A673 (cell line): Measurements from ENCODE around the gene NRP2. TPM values are rescaled to one million over a fixed set of nuclear protein-coding genes. Genes with fewer than 3 reads are reported as not detected.

Source experiments
- BruUV-seq: library from RNA; stranded (reverse); fragments of 400-500 nt; replicated peaks from 2 replicates; lab custom pipeline; 2021; lab: Mats Ljungman, UMichigan
- CTCF ChIA-PET: fragments of 300-600 bp; sonication (Branson Sonifier 250); formaldehyde crosslinking; loops from one replicate; lab custom pipeline; 2022; ENCODE audit warnings: antibody characterized with exemption; lab: Charles Lee
- POLR2A ChIA-PET: fragments of 300-600 bp; sonication (Branson Sonifier 250); formaldehyde crosslinking; loops from one replicate; lab custom pipeline; 2022; ENCODE audit warnings: antibody characterized with exemption; ENCODE audit not compliant: low non-redundant PET; lab: Charles Lee
- DNase-seq: peaks from one replicate; pipeline ENCODE4 v3.0.0-alpha.2; 2015; ENCODE audit warnings: low spot score
- H3K27ac ChIP-seq: fragments of 200-600 bp; sonication (generic); 2 replicates; pipeline ENCODE4 v1.5.1; 2016; ENCODE audit warnings: mixed run types, low read depth, mild to moderate bottlenecking, mixed read lengths, antibody characterized with exemption, low read length; ENCODE audit not compliant: poor library complexity, severe bottlenecking
- H3K27me3 ChIP-seq: fragments of 200-600 bp; sonication (generic); replicated peaks from 2 replicates; pipeline ENCODE4 v1.6.1; 2017; ENCODE audit warnings: mixed run types, low read depth, mild to moderate bottlenecking, mixed read lengths, antibody characterized with exemption, low read length; ENCODE audit not compliant: insufficient read depth, poor library complexity
- H3K36me3 ChIP-seq: fragments of 200-600 bp; sonication (generic); 2 replicates; pipeline ENCODE4 v1.6.1; 2016; ENCODE audit warnings: mixed run types, mild to moderate bottlenecking, mixed read lengths, antibody characterized with exemption, low read length; ENCODE audit not compliant: insufficient read depth, poor library complexity, severe bottlenecking
- H3K4me1 ChIP-seq: fragments of 200-600 bp; sonication (generic); 2 replicates; pipeline ENCODE4 v1.6.1; 2017; ENCODE audit warnings: mixed run types, mild to moderate bottlenecking, mixed read lengths, antibody characterized with exemption, low read length; ENCODE audit not compliant: insufficient read depth, poor library complexity, severe bottlenecking
- H3K4me3 ChIP-seq: fragments of 200-600 bp; sonication (generic); 2 replicates; pipeline ENCODE4 v1.5.1; 2016; ENCODE audit warnings: low read depth, mixed run types, mild to moderate bottlenecking, mixed read lengths, low read length; ENCODE audit not compliant: poor library complexity, severe bottlenecking
- H3K9me3 ChIP-seq: fragments of 200-600 bp; sonication (generic); 2 replicates; pipeline ENCODE4 v1.6.1; 2016; ENCODE audit warnings: mixed run types, low read depth, mild to moderate bottlenecking, mixed read lengths, antibody characterized with exemption, low read length; ENCODE audit not compliant: poor library complexity, severe bottlenecking
- EZH2 ChIP-seq: fragments of 200-600 bp; sonication (generic); IDR thresholded peaks from 2 replicates; pipeline ENCODE4 v1.6.1; 2017; ENCODE audit warnings: borderline replicate concordance, low read depth, mild to moderate bottlenecking, mixed read lengths, antibody characterized with exemption, low read length; ENCODE audit not compliant: poor library complexity, severe bottlenecking
- intact Hi-C: fragments of 100-400 bp; cut with micrococcal nuclease; formaldehyde crosslinking; loops from one replicate; pipeline ENCODE4 v1.10.0; 2022; ENCODE audit not compliant: unreplicated experiment
- total RNA-seq: library from RNA; stranded (reverse); gene quantifications from 2 replicates; pipeline ENCODE4 v1.2.3, GENCODE V29; 2021
- TF ChIP-seq, protein P1 (sequence below): fragments of 300-800, 200-600 bp; sonication (generic); conservative IDR thresholded peaks from 2 replicates; pipeline ENCODE4 v1.5.1; 2017; ENCODE audit warnings: low read depth, mild to moderate bottlenecking, antibody characterized with exemption, low read length, moderate library complexity, mixed read lengths

NRP2 gene
- total RNA-seq, 1 experiment from 2014 or later, result 4.0 TPM

DNA sequence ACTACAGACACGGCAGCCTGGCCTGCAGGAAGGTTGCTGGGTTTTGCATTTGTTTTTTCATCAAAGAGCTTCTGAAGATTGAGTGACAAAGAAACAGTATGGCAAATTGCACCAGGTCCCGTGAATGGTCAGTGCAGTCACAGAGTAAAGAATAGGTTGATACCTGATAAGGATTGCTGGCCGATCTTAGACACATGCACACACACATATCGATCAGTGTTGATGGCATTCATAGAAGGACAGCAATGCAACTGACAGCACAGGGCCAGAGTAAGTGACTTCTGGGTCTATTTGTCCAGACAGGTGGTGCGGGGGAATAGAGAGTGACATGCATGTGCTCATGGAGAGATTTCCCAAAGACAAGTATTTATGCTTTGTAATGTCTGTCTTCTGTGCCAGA lies 42.8 kb downstream of the NRP2 start:
- H3K36me3 ChIP-seq, result no peaks in the 10 kb centered on the region
- POLR2A ChIA-PET, result no interaction called here

DNA sequence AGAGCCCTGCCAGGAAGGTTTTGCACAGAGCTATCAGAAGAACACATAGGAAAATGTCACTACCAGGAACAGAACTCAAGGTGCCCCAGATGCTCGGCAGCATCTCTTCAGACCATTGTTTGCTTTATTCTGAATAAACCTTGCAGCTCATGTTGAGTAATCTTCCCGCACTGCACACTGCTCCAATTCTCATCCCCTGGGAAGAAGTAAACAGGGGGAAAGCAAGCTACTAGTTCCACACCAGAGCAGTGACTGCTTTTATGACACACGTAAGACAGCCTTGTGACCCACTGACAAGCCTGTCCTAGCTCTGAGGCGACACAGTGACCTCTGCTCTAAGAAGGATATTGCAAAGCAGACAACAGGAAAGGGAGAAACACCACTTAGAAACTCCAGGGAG lies 44.2 kb downstream of the NRP2 start:
- TF ChIP-seq, protein P1, sequence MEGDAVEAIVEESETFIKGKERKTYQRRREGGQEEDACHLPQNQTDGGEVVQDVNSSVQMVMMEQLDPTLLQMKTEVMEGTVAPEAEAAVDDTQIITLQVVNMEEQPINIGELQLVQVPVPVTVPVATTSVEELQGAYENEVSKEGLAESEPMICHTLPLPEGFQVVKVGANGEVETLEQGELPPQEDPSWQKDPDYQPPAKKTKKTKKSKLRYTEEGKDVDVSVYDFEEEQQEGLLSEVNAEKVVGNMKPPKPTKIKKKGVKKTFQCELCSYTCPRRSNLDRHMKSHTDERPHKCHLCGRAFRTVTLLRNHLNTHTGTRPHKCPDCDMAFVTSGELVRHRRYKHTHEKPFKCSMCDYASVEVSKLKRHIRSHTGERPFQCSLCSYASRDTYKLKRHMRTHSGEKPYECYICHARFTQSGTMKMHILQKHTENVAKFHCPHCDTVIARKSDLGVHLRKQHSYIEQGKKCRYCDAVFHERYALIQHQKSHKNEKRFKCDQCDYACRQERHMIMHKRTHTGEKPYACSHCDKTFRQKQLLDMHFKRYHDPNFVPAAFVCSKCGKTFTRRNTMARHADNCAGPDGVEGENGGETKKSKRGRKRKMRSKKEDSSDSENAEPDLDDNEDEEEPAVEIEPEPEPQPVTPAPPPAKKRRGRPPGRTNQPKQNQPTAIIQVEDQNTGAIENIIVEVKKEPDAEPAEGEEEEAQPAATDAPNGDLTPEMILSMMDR, result no peak
- no peak for TF ChIP-seq EZH2
- no peaks in the 10 kb centered on the region for H3K36me3 ChIP-seq
- no peak overlapping the region for H3K27ac ChIP-seq
- ChIA-PET CTCF (no interaction called here), POLR2A (no interaction called here)
- no peak for DNase-seq
- no peaks in the 10 kb centered on the region for H3K4me1 ChIP-seq
- BruUV-seq, result no TSS peak
- H3K4me3 ChIP-seq, result no peak overlapping the region
- no peaks in the 10 kb centered on the region for H3K27me3 ChIP-seq
- no peaks in the 10 kb centered on the region for H3K9me3 ChIP-seq
- intact Hi-C loops, result no loop called here

More for the DNA sequence above, 42.8 kb downstream of the NRP2 start:
- no peak for DNase-seq
- Histone ChIP-seq H3K4me3 (no peak overlapping the region), H3K4me1 (no peaks in the 10 kb centered on the region), H3K27ac (no peak overlapping the region), H3K9me3 (no peaks in the 10 kb centered on the region), H3K27me3 (no peaks in the 10 kb centered on the region)
- no peak for TF ChIP-seq EZH2
- TF ChIP-seq, protein P1, result no peak
- no TSS peak for BruUV-seq
- CTCF ChIA-PET, result no interaction called here
- intact Hi-C loops, result no loop called here

DNA sequence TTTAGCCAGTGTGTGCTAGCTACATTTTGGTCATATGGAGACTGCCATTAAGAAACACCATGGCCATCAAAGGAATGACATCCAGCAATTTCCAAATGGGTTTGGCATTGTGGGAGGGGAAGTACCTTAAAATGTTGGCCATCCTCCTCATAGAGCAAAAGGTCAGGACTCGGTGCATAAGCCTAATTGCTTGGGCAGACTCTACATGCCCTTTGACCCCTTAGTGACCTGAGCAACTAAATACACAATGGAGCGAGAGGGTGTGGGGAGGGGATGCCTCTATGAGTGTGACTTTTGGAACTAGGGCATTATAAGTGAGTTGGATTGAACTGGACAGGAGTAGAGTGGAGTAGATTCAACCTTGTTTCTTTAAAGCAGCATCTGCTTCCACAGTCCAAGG lies 44.9 kb downstream of the NRP2 start:
- Histone ChIP-seq H3K9me3 (no peaks in the 10 kb centered on the region), H3K4me3 (no peak overlapping the region), H3K27ac (no peak overlapping the region), H3K27me3 (no peaks in the 10 kb centered on the region), H3K36me3 (no peaks in the 10 kb centered on the region), H3K4me1 (no peaks in the 10 kb centered on the region)
- ChIA-PET POLR2A (no interaction called here), CTCF (no interaction called here)
- intact Hi-C loops, result no loop called here
- no peak for TF ChIP-seq EZH2
- TF ChIP-seq, protein P1, result no peak
- no TSS peak for BruUV-seq
- DNase-seq, result no peak
